NCI-H187 (cell line): ENCODE data around the gene EPHB6.

ENCODE experiments used
- DNase-seq, 2 experiments: peaks; one replicate each; lab custom pipeline; 2025; lab: John Stamatoyannopoulos, UW

EPHB6 gene

GRCh38 chr7:142898377-142899170 is 43.7 kb downstream of the EPHB6 start:
- no peak for DNase-seq

GRCh38 chr7:142899661-142900060 is 44.8 kb downstream of the EPHB6 start:
- no peak for DNase-seq

- no peak for DNase-seq
Measured at GRCh38 chr7:142901426-142902259, 46.8 kb downstream of the EPHB6 start.

- no peak for DNase-seq
Measured at GRCh38 chr7:142904128-142904527, 49.3 kb downstream of the EPHB6 start.

GRCh38 chr7:142905759-142906158 is 50.9 kb downstream of the EPHB6 start:
- no peak for DNase-seq

- DNase-seq, result no peak
Measured at GRCh38 chr7:142906643-142907042, 51.8 kb downstream of the EPHB6 start.

GRCh38 chr7:142908290-142908689 is 53.4 kb downstream of the EPHB6 start:
- no peak for DNase-seq

GRCh38 chr7:142908921-142909890 is 54.3 kb downstream of the EPHB6 start:
- DNase-seq, result no peak

- no peak for DNase-seq
Measured at GRCh38 chr7:142910031-142910433, 55.2 kb downstream of the EPHB6 start.

GRCh38 chr7:142910481-142910880 is 55.6 kb downstream of the EPHB6 start:
- no peak for DNase-seq

GRCh38 chr7:142913051-142913450 is 58.2 kb downstream of the EPHB6 start:
- DNase-seq, result no peak

- no peak for DNase-seq
Measured at GRCh38 chr7:142913566-142913965, 58.7 kb downstream of the EPHB6 start.

- DNase-seq, result no peak
Measured at GRCh38 chr7:142914121-142914520, 59.2 kb downstream of the EPHB6 start.

- no peak for DNase-seq
Measured at GRCh38 chr7:142915315-142915714, 60.4 kb downstream of the EPHB6 start.

GRCh38 chr7:142916508-142916907 is 61.6 kb downstream of the EPHB6 start:
- no peak for DNase-seq

GRCh38 chr7:142917447-142917846 is 62.6 kb downstream of the EPHB6 start:
- no peak for DNase-seq

- no peak for DNase-seq
Measured at GRCh38 chr7:142918901-142919300, 64.0 kb downstream of the EPHB6 start.

- DNase-seq, result no peak
Measured at GRCh38 chr7:142919656-142920055, 64.8 kb downstream of the EPHB6 start.
